ENCODE results near the gene HDAC9. TPM values are rescaled to one million over a fixed set of nuclear protein-coding genes. Genes with fewer than 3 reads are reported as not detected.

The HDAC9 gene
- total RNA-seq, 1 experiment from 2014 or later, result 7.7 TPM

- Histone ChIP-seq H3K56ac (ENCODE audit: insufficient read length, low read depth, low read length) (no peak overlapping the region), H3K27ac (ENCODE audit: insufficient read length, low read depth, low read length) (no peak overlapping the region), H4K5ac (ENCODE audit: insufficient read length, low read depth, low read length) (no peak overlapping the region), H3T11ph (ENCODE audit: low read length) (no peak overlapping the region), H4K8ac (replicated peaks; ENCODE audit: insufficient read length, low read depth, low read length) (no peak overlapping the region), H2BK20ac (ENCODE audit: low read depth, low read length, poor library complexity, severe bottlenecking) (no peak overlapping the region), H2BK120ac (ENCODE audit: low read depth, low read length, poor library complexity, severe bottlenecking) (no peak overlapping the region), H3K23me2 (ENCODE audit: insufficient read length, low read depth, low read length, poor library complexity, severe bottlenecking) (no peaks in the 10 kb centered on the region), H3K9ac (ENCODE audit: extremely low read depth, insufficient read length, low read length) (no peak overlapping the region), H2BK15ac (ENCODE audit: low read depth, low read length) (no peak overlapping the region), H2AK5ac (ENCODE audit: insufficient read length, low read length) (no peak overlapping the region), H3K18ac (ENCODE audit: insufficient read length, low read depth, low read length) (no peak overlapping the region), H3K79me1 (ENCODE audit: insufficient read depth, low read depth, low read length, poor library complexity, severe bottlenecking) (no peaks in the 10 kb centered on the region), H4K91ac (ENCODE audit: insufficient read length, low read depth, low read length) (no peak overlapping the region), H4K20me1 (ENCODE audit: control insufficient read depth, insufficient read depth, insufficient read length) (no peaks in the 10 kb centered on the region), H2BK12ac (ENCODE audit: insufficient read length, low read depth, low read length) (no peak overlapping the region), H3K23ac (ENCODE audit: insufficient read length, low read depth, low read length) (no peak overlapping the region), H3K4ac (ENCODE audit: low read depth, low read length) (no peak overlapping the region), H3K4me1 (ENCODE audit: insufficient read depth, low read length) (no peaks in the 10 kb centered on the region), H2AFZ (ENCODE audit: low read length) (no peak overlapping the region), H3K4me2 (ENCODE audit: insufficient read depth, insufficient read length, low read length) (no peak overlapping the region), H2BK5ac (ENCODE audit: insufficient read length, low read length) (no peak overlapping the region), H3K9me3 (ENCODE audit: control insufficient read depth, low read depth, low read length) (no peaks in the 10 kb centered on the region), H3K79me2 (ENCODE audit: insufficient read depth, low read length) (no peaks in the 10 kb centered on the region), H3K27me3 (ENCODE audit: insufficient read depth, low read length) (no peaks in the 10 kb centered on the region), H3K14ac (ENCODE audit: insufficient read depth, low read length) (no peak overlapping the region)
- Mint-ChIP-seq H3K36me3 (ENCODE audit: insufficient read depth in 1 of 3, low read depth in 3 of 3) (no peaks in the 10 kb centered on the region), H3K9me3 (no peaks in the 10 kb centered on the region), H3K4me3 (no peak overlapping the region), H3K27ac (no peak overlapping the region), H3K27me3 (ENCODE audit: low read depth) (no peaks in the 10 kb centered on the region), H3K4me1 (peaks cover 2 to 3% of the 10 kb centered on the region in 2 experiments; a peak in 2 of 4 replicates)
- no CpG with 5 or more reads among the region's 4 CpGs for WGBS (ENCODE audit: extremely low coverage, insufficient read length, low lambda C conversion rate)
- TF ChIP-seq CTCF (conservative IDR thresholded peaks at IDR 0.05), result no peak
- DNase-seq, result no peak
Measured at GRCh38 chr7:18755793-18756192, 260.2 kb downstream of the HDAC9 start.

All from H9 (cell line).